K562 (cell line): ENCODE measurements around the gene PSEN1. TPM values are rescaled to one million over a fixed set of nuclear protein-coding genes. Genes with fewer than 3 reads are reported as not detected.

ENCODE experiments used
- BCOR ChIP-seq: fragments of 450-650 bp; IDR thresholded peaks from 2 replicates; pipeline ENCODE4 v1.6.1; 2016
- CEBPB ChIP-seq: fragments of 450-650 bp; IDR thresholded peaks from 2 replicates; pipeline ENCODE4 v1.6.1; 2016; ENCODE audit warnings: missing genetic modification characterization, missing compliant biosample characterization
- COPS2 ChIP-seq: fragments of 450-650 bp; conservative IDR thresholded peaks from 2 replicates; pipeline ENCODE4 v1.6.1; 2016; ENCODE audit warnings: mild to moderate bottlenecking, moderate library complexity
- JUN ChIP-seq, 2 experiments: sonication (generic) in 1 of 2; formaldehyde crosslinking in 1 of 2; IDR thresholded peaks; 2 replicates each; pipeline versions ENCODE4 v1.6.1 to v1.8.0; 2012 to 2022; ENCODE audit warnings: borderline replicate concordance in 2 of 2, mild to moderate bottlenecking in 2 of 2, improper control_type of control experiment in 1 of 2, low read depth in 1 of 2, low read length in 1 of 2, missing genetic modification reagents in 1 of 2
- KDM2B ChIP-seq: fragments of 250-450 bp; sonication (Bioruptor Pico); IDR thresholded peaks from 2 replicates; pipeline ENCODE4 v1.8.0; 2021; ENCODE audit warnings: mild to moderate bottlenecking, moderate library complexity
- MAZ ChIP-seq, 2 experiments: fragments of 450-650 bp in 1 of 2; sonication (generic) in 1 of 2; formaldehyde crosslinking; IDR thresholded peaks in 1 of 2; conservative IDR thresholded peaks in 1 of 2; 2 replicates each; pipeline versions ENCODE4 v1.4.0 to v1.5.0; 2020; ENCODE audit warnings: mild to moderate bottlenecking in 1 of 2, missing genetic modification reagents in 1 of 2
- MTF1 ChIP-seq: fragments of 250-450 bp; sonication (Bioruptor Pico); IDR thresholded peaks from 2 replicates; pipeline ENCODE4 v1.9.0; 2021; ENCODE audit warnings: moderate library complexity, mild to moderate bottlenecking, inconsistent platforms, borderline replicate concordance
- PTBP1 ChIP-seq: fragments of 200-400 bp; formaldehyde crosslinking; IDR thresholded peaks from 2 replicates; pipeline ENCODE4 v1.6.1; 2017; ENCODE audit warnings: low read depth, low read length
- PTRF ChIP-seq: fragments of 450-650 bp; IDR thresholded peaks from 2 replicates; pipeline ENCODE4 v1.6.1; 2016; ENCODE audit warnings: mild to moderate bottlenecking, missing genetic modification characterization, missing compliant biosample characterization
- TAF7 ChIP-seq: fragments of 450-650 bp; IDR thresholded peaks from 2 replicates; pipeline ENCODE4 v1.6.1; 2016; ENCODE audit warnings: missing genetic modification characterization, missing compliant biosample characterization
- TBP ChIP-seq: optimal IDR thresholded peaks from 2 replicates; pipeline ENCODE3; 2011; ENCODE audit warnings: low read depth, low read length, improper control_type of control experiment
- ZNF384 ChIP-seq: IDR thresholded peaks from 2 replicates; pipeline ENCODE4 v1.6.1; 2012; ENCODE audit warnings: low read depth, low read length, improper control_type of control experiment
- polyA plus RNA-seq, 8 experiments: library from polyadenylated mRNA; depleted of rRNA in 4 of 8; stranded (reverse) in 5 of 8; unstranded in 3 of 8; fragments of >200 nt; fragmentation: Nextera tagmentation in 2 of 8; fragmentation: Illumina TruSeq in 1 of 8; extraction: Ambion mirVana in 2 of 8; extraction: Trizol in 1 of 8; gene quantifications; 2 replicates each; pipeline versions ENCODE4 v1.2.1 to v1.2.3, GENCODE V29; 2011 to 2014; ENCODE audit warnings: inconsistent platforms in 1 of 8, missing spikeins in 1 of 8
- total RNA-seq, 7 experiments: library from RNA; depleted of rRNA in 6 of 7; stranded (reverse); fragments of >200 nt in 6 of 7; fragmentation: Illumina TruSeq in 2 of 7; extraction: Trizol in 2 of 7; gene quantifications; 2 replicates each; pipeline versions ENCODE4 v1.2.1 to v1.2.3, GENCODE V29; 2011 to 2021; ENCODE audit warnings: low replicate concordance in 1 of 7
- TF ChIP-seq, protein P1 (sequence below): fragments of 450-650 bp; IDR thresholded peaks from 2 replicates; pipeline ENCODE4 v1.6.1; 2016; ENCODE audit warnings: mild to moderate bottlenecking, moderate library complexity

Gene PSEN1
- total and polyA plus RNA-seq, 9 of the 15 experiments (the other 6 are each of a cell fraction or from before 2014, with no cell fraction given) = 6.5 to 25.2 (median 14.3) TPM

DNA sequence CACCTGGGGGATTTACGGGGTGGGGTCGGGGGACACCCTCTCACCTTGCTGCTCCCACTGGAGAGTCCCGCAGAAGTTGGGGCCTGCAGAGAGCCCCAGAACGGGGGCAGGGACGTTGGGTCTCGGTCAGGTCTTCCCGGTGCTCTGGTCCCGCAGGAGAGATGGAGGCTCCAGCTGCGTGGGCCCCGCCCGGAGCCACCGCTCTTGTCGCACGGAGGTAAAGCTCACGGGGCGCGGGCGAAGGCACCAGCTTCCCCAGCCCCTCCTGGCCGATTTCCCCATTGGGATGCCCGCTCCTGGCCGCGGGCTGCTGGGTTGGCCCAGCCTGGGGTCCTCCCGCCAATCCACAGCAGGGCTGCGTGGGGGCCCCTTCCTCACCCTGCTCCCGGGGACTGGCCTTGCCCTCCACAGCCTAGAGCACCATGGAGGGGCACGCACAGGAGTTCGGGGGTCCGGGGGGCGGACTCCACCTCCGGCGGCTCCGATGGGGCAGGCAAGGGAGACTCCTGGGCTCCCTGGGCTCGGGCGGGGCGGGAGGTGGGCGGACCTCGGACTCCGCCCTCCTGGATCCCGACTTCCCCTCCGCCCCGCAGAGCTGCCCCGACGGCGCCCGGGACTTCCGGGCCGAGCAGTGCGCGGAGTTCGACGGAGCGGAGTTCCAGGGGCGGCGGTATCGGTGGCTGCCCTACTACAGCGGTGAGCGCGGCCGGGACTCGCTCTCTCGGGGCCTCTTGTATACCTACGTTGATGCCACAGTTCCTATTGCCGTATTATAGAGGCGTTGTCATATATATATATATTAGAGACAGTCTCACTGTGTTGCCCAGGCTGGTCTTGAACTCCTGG, 109.4 kb downstream of the PSEN1 start (continued):
- TF ChIP-seq TBP (peak; percentile 26), KDM2B (CRISPR knock-in tag) (no peak), MAZ (CRISPR knock-in tag; conservative IDR thresholded peaks at IDR 0.05 in 1 of 2, IDR thresholded peaks at IDR 0.05 in 1 of 2) (peak in 1 of 2 experiments; percentile 64; a peak in 2 of 4 replicates), JUN (IDR thresholded peaks at IDR 0.05; ENCODE audit: borderline replicate concordance, low read depth, low read length) (no peak), JUN (CRISPR knock-in tag; IDR thresholded peaks at IDR 0.05; ENCODE audit: borderline replicate concordance) (no peak), MTF1 (no peak), TAF7 (tag) (no peak), PTBP1 (no peak), ZNF384 (no peak), COPS2 (no peak), CEBPB (no peak), PTRF (no peak), BCOR (no peak)
- TF ChIP-seq, protein P1, sequence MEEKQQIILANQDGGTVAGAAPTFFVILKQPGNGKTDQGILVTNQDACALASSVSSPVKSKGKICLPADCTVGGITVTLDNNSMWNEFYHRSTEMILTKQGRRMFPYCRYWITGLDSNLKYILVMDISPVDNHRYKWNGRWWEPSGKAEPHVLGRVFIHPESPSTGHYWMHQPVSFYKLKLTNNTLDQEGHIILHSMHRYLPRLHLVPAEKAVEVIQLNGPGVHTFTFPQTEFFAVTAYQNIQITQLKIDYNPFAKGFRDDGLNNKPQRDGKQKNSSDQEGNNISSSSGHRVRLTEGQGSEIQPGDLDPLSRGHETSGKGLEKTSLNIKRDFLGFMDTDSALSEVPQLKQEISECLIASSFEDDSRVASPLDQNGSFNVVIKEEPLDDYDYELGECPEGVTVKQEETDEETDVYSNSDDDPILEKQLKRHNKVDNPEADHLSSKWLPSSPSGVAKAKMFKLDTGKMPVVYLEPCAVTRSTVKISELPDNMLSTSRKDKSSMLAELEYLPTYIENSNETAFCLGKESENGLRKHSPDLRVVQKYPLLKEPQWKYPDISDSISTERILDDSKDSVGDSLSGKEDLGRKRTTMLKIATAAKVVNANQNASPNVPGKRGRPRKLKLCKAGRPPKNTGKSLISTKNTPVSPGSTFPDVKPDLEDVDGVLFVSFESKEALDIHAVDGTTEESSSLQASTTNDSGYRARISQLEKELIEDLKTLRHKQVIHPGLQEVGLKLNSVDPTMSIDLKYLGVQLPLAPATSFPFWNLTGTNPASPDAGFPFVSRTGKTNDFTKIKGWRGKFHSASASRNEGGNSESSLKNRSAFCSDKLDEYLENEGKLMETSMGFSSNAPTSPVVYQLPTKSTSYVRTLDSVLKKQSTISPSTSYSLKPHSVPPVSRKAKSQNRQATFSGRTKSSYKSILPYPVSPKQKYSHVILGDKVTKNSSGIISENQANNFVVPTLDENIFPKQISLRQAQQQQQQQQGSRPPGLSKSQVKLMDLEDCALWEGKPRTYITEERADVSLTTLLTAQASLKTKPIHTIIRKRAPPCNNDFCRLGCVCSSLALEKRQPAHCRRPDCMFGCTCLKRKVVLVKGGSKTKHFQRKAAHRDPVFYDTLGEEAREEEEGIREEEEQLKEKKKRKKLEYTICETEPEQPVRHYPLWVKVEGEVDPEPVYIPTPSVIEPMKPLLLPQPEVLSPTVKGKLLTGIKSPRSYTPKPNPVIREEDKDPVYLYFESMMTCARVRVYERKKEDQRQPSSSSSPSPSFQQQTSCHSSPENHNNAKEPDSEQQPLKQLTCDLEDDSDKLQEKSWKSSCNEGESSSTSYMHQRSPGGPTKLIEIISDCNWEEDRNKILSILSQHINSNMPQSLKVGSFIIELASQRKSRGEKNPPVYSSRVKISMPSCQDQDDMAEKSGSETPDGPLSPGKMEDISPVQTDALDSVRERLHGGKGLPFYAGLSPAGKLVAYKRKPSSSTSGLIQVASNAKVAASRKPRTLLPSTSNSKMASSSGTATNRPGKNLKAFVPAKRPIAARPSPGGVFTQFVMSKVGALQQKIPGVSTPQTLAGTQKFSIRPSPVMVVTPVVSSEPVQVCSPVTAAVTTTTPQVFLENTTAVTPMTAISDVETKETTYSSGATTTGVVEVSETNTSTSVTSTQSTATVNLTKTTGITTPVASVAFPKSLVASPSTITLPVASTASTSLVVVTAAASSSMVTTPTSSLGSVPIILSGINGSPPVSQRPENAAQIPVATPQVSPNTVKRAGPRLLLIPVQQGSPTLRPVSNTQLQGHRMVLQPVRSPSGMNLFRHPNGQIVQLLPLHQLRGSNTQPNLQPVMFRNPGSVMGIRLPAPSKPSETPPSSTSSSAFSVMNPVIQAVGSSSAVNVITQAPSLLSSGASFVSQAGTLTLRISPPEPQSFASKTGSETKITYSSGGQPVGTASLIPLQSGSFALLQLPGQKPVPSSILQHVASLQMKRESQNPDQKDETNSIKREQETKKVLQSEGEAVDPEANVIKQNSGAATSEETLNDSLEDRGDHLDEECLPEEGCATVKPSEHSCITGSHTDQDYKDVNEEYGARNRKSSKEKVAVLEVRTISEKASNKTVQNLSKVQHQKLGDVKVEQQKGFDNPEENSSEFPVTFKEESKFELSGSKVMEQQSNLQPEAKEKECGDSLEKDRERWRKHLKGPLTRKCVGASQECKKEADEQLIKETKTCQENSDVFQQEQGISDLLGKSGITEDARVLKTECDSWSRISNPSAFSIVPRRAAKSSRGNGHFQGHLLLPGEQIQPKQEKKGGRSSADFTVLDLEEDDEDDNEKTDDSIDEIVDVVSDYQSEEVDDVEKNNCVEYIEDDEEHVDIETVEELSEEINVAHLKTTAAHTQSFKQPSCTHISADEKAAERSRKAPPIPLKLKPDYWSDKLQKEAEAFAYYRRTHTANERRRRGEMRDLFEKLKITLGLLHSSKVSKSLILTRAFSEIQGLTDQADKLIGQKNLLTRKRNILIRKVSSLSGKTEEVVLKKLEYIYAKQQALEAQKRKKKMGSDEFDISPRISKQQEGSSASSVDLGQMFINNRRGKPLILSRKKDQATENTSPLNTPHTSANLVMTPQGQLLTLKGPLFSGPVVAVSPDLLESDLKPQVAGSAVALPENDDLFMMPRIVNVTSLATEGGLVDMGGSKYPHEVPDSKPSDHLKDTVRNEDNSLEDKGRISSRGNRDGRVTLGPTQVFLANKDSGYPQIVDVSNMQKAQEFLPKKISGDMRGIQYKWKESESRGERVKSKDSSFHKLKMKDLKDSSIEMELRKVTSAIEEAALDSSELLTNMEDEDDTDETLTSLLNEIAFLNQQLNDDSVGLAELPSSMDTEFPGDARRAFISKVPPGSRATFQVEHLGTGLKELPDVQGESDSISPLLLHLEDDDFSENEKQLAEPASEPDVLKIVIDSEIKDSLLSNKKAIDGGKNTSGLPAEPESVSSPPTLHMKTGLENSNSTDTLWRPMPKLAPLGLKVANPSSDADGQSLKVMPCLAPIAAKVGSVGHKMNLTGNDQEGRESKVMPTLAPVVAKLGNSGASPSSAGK = no peak
